ENCODE results near the gene CNTF. TPM values are rescaled to one million over a fixed set of nuclear protein-coding genes. Genes with fewer than 3 reads are reported as not detected.

CNTF gene
- polyA plus RNA-seq, 1 of the 3 experiments (the other 2 are of a cell fraction): 0.87 TPM

DNA sequence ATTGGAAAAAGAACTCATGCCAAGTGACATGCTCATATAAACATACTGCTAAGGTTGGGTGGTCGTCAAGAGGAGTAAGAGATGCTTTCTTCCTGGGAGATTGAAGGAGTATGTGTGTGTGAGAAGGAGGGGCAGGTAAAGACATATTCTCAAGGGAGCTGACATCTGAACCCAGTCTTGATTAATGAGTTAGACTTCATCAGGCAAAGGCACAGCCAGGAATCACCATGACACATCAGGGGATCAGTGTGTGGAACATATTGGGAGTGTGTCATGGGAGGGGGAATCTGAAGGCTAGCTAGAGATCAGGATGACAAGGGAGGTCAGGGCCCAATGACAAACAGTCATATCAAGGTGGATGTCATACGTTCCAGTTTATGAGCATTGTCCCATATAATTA is 14.9 kb downstream of the CNTF start:
- POLR2A ChIA-PET: no interaction called here
- CTCF ChIA-PET: interaction anchor here (0.7 to 1.7 kb wide), 7 partner anchors 9 to 792 kb away, joined by 3 to 6 read pairs (median 3); no protein-coding TSS in a partner anchor
- Histone ChIP-seq H2AFZ (ENCODE audit: low read depth) (no peak overlapping the region), H3K4me2 (no peak overlapping the region), H3K9me2 (no peaks in the 10 kb centered on the region), H3K36me3 (replicated peaks in 1 of 2; ENCODE audit: control insufficient read depth in 1 of 2, insufficient read depth in 2 of 2, low read length in 1 of 2) (no peaks in the 10 kb centered on the region), H4K20me1 (ENCODE audit: insufficient read depth) (no peaks in the 10 kb centered on the region), H3K4me3 (ENCODE audit: low read depth in 2 of 2, low read length in 1 of 2) (no peak overlapping the region), H3K4me1 (ENCODE audit: control insufficient read depth in 1 of 2, insufficient read depth in 2 of 2, low read depth in 1 of 2, low read length in 1 of 2) (no peaks in the 10 kb centered on the region), H3K9ac (no peak overlapping the region), H3F3A (replicated peaks; ENCODE audit: insufficient read depth) (no peaks in the 10 kb centered on the region), H3K27ac (ENCODE audit: low read depth in 2 of 2, low read length in 1 of 2) (no peak overlapping the region), H3K79me2 (ENCODE audit: insufficient read depth) (no peaks in the 10 kb centered on the region), H3K27me3 (ENCODE audit: insufficient read depth) (peaks cover 10% of the 10 kb centered on the region; the same call in 1 of the 2 replicates), H3K9me3 (no peaks in the 10 kb centered on the region)
- no peak for DNase-seq
- TF ChIP-seq FOXM1 (IDR thresholded peaks at IDR 0.05; ENCODE audit: low read depth) (no peak), EZH2phosphoT487 (IDR thresholded peaks at IDR 0.05; ENCODE audit: borderline replicate concordance, low read depth) (no peak), ELF1 (IDR thresholded peaks at IDR 0.05) (no peak), SMC3 (IDR thresholded peaks at IDR 0.05; ENCODE audit: low read depth, low read length) (no peak), NRF1 (IDR thresholded peaks at IDR 0.05; ENCODE audit: low read depth, low read length) (no peak), GATA2 (CRISPR knock-in tag; IDR thresholded peaks at IDR 0.05) (no peak), EP300 (IDR thresholded peaks at IDR 0.05; ENCODE audit: borderline replicate concordance in 1 of 2, low read depth in 1 of 2, low read length in 1 of 2) (no peak), MXI1 (IDR thresholded peaks at IDR 0.05; ENCODE audit: low read depth, low read length) (no peak), RAD21 (IDR thresholded peaks at IDR 0.05; ENCODE audit: low read length) (no peak), RCOR1 (IDR thresholded peaks at IDR 0.05; ENCODE audit: low read length) (no peak), CHD2 (IDR thresholded peaks at IDR 0.05; ENCODE audit: low read length, partially characterized antibody) (no peak)
- TF ChIP-seq, protein P1, sequence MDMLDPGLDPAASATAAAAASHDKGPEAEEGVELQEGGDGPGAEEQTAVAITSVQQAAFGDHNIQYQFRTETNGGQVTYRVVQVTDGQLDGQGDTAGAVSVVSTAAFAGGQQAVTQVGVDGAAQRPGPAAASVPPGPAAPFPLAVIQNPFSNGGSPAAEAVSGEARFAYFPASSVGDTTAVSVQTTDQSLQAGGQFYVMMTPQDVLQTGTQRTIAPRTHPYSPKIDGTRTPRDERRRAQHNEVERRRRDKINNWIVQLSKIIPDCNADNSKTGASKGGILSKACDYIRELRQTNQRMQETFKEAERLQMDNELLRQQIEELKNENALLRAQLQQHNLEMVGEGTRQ (IDR thresholded peaks at IDR 0.05; ENCODE audit: borderline replicate concordance, low read depth, low read length): no peak
- TF ChIP-seq, protein P2, sequence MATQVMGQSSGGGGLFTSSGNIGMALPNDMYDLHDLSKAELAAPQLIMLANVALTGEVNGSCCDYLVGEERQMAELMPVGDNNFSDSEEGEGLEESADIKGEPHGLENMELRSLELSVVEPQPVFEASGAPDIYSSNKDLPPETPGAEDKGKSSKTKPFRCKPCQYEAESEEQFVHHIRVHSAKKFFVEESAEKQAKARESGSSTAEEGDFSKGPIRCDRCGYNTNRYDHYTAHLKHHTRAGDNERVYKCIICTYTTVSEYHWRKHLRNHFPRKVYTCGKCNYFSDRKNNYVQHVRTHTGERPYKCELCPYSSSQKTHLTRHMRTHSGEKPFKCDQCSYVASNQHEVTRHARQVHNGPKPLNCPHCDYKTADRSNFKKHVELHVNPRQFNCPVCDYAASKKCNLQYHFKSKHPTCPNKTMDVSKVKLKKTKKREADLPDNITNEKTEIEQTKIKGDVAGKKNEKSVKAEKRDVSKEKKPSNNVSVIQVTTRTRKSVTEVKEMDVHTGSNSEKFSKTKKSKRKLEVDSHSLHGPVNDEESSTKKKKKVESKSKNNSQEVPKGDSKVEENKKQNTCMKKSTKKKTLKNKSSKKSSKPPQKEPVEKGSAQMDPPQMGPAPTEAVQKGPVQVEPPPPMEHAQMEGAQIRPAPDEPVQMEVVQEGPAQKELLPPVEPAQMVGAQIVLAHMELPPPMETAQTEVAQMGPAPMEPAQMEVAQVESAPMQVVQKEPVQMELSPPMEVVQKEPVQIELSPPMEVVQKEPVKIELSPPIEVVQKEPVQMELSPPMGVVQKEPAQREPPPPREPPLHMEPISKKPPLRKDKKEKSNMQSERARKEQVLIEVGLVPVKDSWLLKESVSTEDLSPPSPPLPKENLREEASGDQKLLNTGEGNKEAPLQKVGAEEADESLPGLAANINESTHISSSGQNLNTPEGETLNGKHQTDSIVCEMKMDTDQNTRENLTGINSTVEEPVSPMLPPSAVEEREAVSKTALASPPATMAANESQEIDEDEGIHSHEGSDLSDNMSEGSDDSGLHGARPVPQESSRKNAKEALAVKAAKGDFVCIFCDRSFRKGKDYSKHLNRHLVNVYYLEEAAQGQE (IDR thresholded peaks at IDR 0.05; ENCODE audit: low read depth, low read length): no peak
- TF ChIP-seq, protein P3, sequence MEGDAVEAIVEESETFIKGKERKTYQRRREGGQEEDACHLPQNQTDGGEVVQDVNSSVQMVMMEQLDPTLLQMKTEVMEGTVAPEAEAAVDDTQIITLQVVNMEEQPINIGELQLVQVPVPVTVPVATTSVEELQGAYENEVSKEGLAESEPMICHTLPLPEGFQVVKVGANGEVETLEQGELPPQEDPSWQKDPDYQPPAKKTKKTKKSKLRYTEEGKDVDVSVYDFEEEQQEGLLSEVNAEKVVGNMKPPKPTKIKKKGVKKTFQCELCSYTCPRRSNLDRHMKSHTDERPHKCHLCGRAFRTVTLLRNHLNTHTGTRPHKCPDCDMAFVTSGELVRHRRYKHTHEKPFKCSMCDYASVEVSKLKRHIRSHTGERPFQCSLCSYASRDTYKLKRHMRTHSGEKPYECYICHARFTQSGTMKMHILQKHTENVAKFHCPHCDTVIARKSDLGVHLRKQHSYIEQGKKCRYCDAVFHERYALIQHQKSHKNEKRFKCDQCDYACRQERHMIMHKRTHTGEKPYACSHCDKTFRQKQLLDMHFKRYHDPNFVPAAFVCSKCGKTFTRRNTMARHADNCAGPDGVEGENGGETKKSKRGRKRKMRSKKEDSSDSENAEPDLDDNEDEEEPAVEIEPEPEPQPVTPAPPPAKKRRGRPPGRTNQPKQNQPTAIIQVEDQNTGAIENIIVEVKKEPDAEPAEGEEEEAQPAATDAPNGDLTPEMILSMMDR (IDR thresholded peaks at IDR 0.05): no peak
- 15% methylated on average over 2 of the region's 2 CpGs for WGBS (ENCODE audit: low lambda C conversion rate)

Data from SK-N-SH (cell line).